Stimulated activated CD4-positive, alpha-beta T cell treated with anti-CD3 and anti-CD28 coated beads, TNF-alpha, amount 100 ng/mL, for 48 hours (primary cell): ENCODE data around the gene AGBL4.
A peak's percentile ranks its signal among the peaks of the same experiment; 100 is the strongest.

Experiments
- DNase-seq, 3 donors: peaks; one replicate each; pipeline ENCODE4 v3.0.0-alpha.2; 2020; ENCODE audit warnings: low read depth in 3 of 3

Gene AGBL4

GRCh38 chr1:48681476-48682305 is 1342.1 kb downstream of the AGBL4 start:
- DNase-seq = no peak

DNA sequence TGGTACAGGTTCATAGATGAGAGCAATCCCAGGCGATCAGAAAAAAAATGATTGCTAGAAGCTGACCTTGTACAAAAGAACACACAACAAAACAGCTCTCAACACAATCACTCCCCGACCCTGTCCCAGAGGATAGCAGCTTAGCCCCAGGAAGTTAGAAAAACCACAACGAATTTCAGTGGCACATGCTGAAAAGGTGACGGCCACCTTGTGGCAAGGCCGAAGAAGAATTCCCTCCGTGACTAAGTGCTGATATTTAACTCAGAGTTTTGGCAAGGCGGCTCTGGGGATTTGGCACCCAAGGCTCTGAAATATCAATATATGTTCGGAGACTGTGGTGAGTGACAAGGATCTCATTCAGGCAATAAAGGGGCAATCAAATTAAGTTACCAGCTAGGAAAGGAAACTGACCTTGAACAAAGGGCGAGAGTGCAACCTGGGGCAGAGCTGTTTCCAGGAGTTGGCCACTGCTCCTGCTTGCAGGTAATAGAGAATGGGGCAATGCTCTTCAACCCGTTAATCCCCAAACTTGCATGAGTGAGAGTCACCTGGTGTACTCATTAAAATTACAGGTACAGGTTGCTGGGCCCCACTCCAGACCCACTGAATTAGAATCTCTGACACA is 1343.2 kb downstream of the AGBL4 start:
- no peak for DNase-seq

DNA sequence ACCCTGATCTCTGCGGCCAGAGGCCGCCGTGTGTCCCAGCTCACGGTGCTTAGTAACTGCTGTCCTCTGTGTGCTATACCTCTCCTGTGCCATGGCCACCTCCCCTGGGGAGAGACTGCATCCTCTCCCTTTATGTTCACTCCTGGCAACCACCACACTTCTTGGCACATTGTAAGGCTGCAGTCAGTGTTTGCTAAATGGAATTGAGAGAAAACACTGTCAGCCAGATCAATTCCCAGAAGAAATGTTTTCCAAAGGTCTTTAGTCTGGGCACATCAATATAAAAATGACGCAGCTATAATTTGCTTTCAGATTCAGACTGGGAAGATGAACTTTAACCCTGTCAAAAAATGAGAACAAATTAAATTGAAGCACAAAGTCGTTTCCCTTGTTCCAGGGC is 1343.9 kb downstream of the AGBL4 start:
- no peak for DNase-seq

DNA sequence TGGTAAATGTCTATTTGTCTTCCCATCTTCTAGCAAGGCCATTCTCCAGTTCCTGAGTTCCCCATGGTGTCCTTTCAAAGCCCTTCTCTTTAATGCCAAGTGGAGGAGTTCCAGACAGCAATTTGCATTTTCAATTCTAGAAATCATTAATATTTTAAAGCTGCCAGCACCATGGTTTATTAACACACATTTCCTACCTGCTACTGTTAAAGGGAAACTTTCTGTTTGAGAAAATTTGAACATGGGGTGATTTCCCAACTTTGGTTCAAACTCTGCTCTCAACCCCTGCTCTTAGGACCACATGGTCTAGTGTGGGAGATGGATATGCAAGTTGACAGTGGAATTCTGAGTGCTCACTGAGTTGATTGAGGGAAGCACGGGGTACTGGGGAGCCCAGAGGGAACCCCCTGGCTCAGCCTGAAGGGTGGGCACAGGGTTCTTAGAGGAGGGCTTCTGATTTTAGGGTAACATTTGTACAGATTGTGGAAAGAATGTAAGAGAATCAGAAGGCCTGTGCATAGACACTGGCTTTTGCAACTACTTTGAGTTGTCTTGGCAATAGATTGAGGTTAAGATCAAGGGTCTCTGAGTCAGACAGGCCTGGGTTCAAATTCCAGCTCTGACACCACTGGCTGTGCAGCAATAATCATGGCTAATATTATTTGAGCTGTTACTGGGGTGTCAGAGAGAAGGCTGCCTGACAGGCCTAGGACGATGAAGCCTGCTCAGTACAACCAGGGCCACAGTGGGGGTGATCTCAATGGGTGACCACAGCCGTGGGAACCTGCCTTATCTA is 1344.8 kb downstream of the AGBL4 start:
- no peak for DNase-seq

- DNase-seq = peak; percentile 10 to 20 (median 13)
These were observed 1346.2 kb downstream of the AGBL4 start for GRCh38 chr1:48677306-48678287.

DNA sequence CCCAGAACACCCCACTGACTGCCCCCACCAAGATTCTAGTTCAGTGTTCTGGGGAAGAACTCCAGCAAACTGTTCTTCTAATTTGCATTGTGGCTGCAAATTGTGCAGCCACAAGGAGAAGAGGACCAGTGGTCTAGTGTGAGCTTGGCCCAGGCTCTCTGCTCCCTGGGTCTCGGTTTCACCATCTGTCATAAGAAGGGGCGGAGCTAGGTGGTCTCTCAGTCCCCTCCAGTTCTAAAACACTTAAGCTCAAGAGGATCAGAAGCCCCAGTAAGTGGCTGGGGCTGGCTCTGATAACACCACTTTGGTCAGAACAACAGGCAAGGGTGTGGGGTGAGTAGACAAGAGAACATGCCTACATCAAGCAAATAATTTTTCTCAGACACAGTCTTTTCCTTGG is 1346.9 kb downstream of the AGBL4 start:
- no peak for DNase-seq

- no peak for DNase-seq
These were observed 1347.4 kb downstream of the AGBL4 start for GRCh38 chr1:48676376-48676775.

DNA sequence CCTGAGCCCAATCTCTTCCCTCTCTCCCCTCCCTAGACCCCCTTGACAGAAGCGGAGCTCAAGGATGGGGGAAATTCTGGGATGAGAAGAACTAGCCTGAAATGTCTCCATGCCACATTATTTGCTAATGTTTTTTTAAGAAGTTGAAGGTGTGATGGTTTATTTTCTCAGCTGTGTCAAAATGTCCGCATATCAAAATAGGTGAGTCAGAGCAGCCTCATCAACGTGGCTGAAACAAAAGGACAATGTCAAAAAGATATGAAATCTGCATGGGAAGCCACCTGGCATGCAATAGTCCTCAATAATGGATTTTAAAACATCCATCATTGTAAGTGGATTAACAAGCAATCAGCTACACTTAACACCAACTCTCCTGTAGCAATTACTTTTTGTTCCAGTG is 1348.5 kb downstream of the AGBL4 start:
- no peak for DNase-seq

DNA sequence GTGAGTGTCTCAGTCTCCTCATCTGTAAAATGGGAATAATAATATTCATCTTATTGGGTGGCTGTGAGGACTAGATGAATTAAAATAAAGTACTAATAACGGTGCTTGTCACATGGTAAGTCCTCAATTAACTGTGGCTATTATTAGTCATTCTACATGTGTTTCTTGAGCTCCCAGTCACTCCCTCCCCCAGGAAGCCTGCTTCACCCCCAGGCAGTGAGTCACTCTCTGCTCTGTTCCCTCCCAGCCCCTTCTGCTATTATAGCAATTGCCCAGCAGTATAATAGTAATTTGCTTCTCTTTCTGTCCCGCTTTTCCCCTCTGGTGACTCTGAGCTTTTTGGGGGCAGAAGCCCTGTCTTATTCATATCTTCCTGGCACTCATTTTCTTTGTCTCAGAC is 1349.1 kb downstream of the AGBL4 start:
- DNase-seq = no peak

DNA sequence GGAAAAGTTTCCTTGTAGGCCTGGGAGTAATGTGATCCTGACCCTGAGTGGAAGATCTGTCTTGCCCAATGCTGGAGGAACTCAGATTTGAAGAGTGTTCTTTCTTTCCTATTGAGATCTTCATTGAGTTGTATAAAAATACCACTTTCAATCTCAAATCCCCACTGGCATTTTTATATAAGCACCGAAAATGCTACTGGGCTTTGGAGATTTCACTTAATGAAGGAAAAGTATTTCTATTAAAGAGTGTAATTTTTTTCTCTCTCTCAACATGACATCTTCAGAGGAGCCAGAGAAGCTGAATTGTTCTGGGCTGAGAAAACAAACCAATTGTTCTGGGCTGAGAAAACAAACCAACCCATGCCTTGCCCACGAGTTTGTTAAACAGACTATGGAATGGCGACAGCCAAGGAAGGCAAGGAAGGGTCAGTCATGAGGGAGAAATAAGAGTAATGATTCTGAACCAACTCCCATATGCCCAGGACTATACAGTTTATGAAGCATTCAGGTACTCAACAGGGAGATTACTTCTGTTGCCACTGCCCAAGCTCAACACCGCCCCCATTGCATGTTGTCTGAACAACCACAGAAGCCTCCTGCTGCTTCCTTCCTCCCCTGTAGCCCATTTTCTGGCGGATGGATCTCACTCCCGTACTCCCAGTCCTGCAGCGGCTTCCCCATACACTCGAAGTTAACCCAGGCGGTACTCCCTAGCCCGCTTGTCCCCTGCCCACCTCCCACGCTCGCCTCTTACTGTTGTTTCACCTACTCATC is 1350.2 kb downstream of the AGBL4 start:
- DNase-seq = no peak

DNA sequence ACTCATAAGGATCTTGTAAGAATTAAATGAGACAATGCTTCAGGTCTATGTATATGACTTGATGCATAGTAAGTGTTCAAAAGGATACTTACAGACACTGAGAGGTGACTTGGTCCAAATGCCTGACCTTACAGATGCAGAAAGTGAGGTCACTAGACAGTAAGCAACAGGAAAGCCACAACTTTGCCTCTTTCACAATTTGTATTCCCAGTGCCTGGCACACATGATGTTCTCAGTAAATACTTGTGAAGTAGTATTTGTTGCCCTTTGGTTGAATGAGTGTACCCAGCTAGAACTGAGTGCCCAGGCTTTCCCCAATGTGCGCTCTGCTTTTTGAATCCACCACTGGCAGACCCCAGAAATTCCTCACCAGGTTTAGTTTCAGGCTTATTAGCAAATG is 1352.2 kb downstream of the AGBL4 start:
- DNase-seq = no peak

DNA sequence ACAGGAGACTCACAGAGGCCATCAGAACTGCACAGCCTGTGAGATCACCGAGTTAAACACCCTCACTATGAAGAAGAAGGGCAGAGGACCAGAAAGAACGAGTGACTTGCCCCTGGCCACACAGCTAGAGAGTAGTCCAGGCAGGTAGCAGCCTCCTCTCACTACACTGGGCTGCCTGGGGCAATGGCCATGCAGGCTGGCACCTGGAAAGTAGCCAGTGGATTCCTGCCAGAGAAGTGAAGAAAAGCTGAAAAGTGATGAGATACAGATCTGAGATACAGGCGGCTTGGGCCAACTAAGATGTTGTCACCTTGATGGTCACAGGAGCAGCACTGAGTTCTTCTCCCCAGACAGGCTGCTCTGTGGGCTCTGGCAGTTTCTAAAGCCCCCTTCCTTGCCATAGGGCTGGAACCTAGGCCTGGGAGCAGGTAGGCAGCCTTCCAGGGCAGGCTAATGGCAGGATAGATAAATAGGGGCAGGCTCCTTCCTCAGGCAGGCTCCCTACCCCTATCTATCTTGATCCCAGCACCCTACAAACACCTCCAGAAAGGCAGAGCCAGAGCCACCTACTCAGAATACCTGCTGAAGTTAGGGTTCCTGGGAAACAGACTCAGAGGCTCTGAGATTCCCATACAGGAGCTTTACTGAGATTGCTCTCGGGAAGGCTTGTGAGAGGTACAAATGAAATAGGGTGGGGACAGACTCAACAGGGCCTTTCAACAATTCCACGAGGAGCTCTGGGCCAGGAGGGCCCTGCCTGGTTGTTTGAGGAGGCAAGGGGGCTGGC is 1353.3 kb downstream of the AGBL4 start:
- no peak for DNase-seq

GRCh38 chr1:48668339-48668738 is 1355.4 kb downstream of the AGBL4 start:
- no peak for DNase-seq

DNA sequence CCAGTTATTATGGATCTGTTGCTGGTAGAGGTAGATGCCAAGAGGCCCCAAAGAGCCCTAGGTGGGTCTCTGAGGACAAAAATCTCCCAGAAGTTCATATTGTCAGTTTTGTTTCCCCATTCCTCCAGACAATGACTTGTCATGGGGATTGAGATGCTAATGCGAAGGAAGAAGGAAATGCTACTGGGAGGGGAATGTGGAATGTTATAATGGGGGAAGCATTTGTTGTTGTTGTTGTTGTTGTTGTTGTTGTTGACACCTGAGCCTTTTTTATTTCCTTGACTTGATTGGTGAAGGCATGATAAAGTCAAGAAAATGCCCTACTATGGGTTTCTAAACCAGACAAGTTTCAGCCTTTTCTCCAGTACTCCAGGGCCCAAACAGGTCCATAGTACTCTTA is 1356.0 kb downstream of the AGBL4 start:
- no peak for DNase-seq

DNA sequence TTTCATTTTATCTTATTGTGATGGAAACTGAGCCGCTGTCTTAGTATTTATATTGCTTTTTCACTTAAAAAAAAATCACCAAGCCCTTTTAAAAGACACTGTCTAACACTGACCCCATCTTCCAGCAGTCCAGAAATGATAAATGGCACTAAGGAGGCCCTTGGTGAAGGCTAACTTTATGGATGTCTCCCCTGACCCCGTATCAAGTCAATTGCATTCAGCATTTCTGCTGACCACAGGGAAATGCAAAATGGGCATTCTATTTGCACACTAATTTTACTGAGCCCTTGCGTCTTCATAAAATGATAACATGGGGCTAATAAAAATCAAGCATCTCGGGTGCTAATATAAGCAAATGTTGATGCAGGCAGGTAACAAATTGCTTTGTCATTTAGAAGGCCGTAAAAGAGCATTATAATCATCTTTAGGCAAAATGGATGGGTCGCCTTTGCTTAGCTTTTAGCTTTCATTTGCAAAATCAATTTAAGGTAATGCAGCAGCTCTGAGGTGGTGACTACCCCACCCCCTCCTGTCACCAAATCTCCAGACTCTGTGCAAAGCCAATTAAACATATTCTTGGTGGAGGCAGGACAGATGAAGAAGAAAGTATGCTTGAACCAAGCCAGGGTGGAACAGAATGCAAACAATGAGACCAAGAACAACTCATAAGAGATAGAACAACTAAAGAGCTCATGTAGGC is 1357.9 kb downstream of the AGBL4 start:
- DNase-seq = no peak

- no peak for DNase-seq
These were observed 1361.9 kb downstream of the AGBL4 start for GRCh38 chr1:48661726-48662463.

DNA sequence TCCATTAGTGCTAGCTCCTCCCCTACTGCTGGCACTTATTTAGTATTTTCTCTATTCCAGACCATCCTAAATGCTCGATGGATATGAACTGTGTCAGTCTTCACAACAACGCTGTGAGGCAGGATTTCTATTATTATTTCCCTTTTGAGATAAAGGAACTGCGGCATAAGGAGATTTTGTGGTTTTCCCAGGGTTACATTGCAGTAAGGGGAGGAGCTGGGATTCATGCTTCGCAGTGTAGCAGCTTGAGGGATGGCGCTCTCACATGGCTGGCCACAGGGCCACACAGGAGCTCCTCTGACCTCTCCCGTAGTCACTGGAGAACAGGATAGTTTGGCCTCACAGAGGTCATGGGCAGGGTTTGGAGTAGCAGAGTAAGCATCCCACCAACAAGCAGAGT is 1364.0 kb downstream of the AGBL4 start:
- no peak for DNase-seq

- DNase-seq = no peak
These were observed 1366.3 kb downstream of the AGBL4 start for GRCh38 chr1:48657413-48657812.
